ENCODE data around the gene JPT1. TPM values are rescaled to one million over a fixed set of nuclear protein-coding genes. Genes with fewer than 3 reads are reported as not detected.

The JPT1 gene
- total RNA-seq (2022) (479 and 546 TPM in 2 replicates), Bru-seq, nascent RNA (percentile 96 among the genes with signal in this experiment), BruChase-seq, experiment 1, labeled RNA remaining after a 6-hour chase (percentile 96 among the genes with signal in this experiment), BruChase-seq, experiment 2, labeled RNA remaining after a 2-hour chase (percentile 95 among the genes with signal in this experiment)
- long read RNA-seq, partial matches to known transcripts, result 12 of 26 reads
- long read RNA-seq, other reads (novel, unspliced or antisense), result 14 of 26 reads

GRCh38 chr17:75154195-75155106, at the start of gene JPT1:
Gene JPT1, minus strand, starts transcription at chr17:75154512. Its CDS starts 115 bp downstream, at chr17:75154397.
- no TSS peak for BruUV-seq (replicated peaks)
- no peak for TF ChIP-seq CTCF (IDR thresholded peaks at IDR 0.05; ENCODE audit: unreplicated experiment)
- intact Hi-C loops (cut with micrococcal nuclease; ENCODE audit: unreplicated experiment), result no loop called here

GRCh38 chr17:75199886-75200618, 45.7 kb upstream of the JPT1 start:
- intact Hi-C loops (cut with micrococcal nuclease; ENCODE audit: unreplicated experiment), result no loop called here
- CTCF ChIA-PET, result interaction anchor here (0.7 to 0.8 kb wide), 2 partner anchors 68 to 86 kb away, joined by 3 to 4 read pairs; partner anchors contain the start of gene NT5C
- TF ChIP-seq CTCF (IDR thresholded peaks at IDR 0.05; ENCODE audit: unreplicated experiment), result no peak
- peaks cover 7% of the 10 kb centered on the region for H3K4me1 Mint-ChIP-seq (ENCODE audit: low read depth, unreplicated experiment)
- H3K27me3 Mint-ChIP-seq (ENCODE audit: unreplicated experiment), result no peaks in the 10 kb centered on the region
- BruUV-seq (replicated peaks), result no TSS peak
- no peak overlapping the region for H3K4me3 Mint-ChIP-seq (ENCODE audit: low read depth, unreplicated experiment)
- DNase-seq, result no peak
- H3K27ac Mint-ChIP-seq (ENCODE audit: unreplicated experiment), result no peak overlapping the region
- no peaks in the 10 kb centered on the region for H3K9me3 Mint-ChIP-seq (ENCODE audit: low read depth, unreplicated experiment)
- peaks cover 14% of the 10 kb centered on the region for H3K36me3 Mint-ChIP-seq (ENCODE audit: insufficient read depth, unreplicated experiment)

More at GRCh38 chr17:75154195-75155106, at the start of gene JPT1:
- H3K36me3 Mint-ChIP-seq (ENCODE audit: insufficient read depth, unreplicated experiment), result peaks cover 79% of the 10 kb centered on the region
- H3K9me3 Mint-ChIP-seq (ENCODE audit: low read depth, unreplicated experiment), result no peaks in the 10 kb centered on the region
- peaks cover 33% of the 10 kb centered on the region for H3K4me1 Mint-ChIP-seq (ENCODE audit: low read depth, unreplicated experiment)
- peak; percentile 98 for DNase-seq
- H3K27ac Mint-ChIP-seq (ENCODE audit: unreplicated experiment), result peak within 1 kb of the TSS; percentile 99
- H3K27me3 Mint-ChIP-seq (ENCODE audit: unreplicated experiment), result no peaks in the 10 kb centered on the region
- CTCF ChIA-PET, result interaction anchor here (0.7 to 1.1 kb wide), 3 partner anchors 40 to 47 kb away, joined by 3 to 4 read pairs (median 3); no protein-coding TSS in a partner anchor
- H3K4me3 Mint-ChIP-seq (ENCODE audit: low read depth, unreplicated experiment), result peak within 1 kb of the TSS; percentile 91

- CTCF ChIA-PET, result no interaction called here
- Mint-ChIP-seq H3K9me3 (ENCODE audit: low read depth, unreplicated experiment) (no peaks in the 10 kb centered on the region), H3K4me1 (ENCODE audit: low read depth, unreplicated experiment) (no peaks in the 10 kb centered on the region), H3K36me3 (ENCODE audit: insufficient read depth, unreplicated experiment) (peaks cover 5% of the 10 kb centered on the region), H3K27me3 (ENCODE audit: unreplicated experiment) (no peaks in the 10 kb centered on the region), H3K4me3 (ENCODE audit: low read depth, unreplicated experiment) (no peak overlapping the region), H3K27ac (ENCODE audit: unreplicated experiment) (no peak overlapping the region)
- TF ChIP-seq CTCF (IDR thresholded peaks at IDR 0.05; ENCODE audit: unreplicated experiment), result no peak
- BruUV-seq (replicated peaks), result no TSS peak
- no peak for DNase-seq
- intact Hi-C loops (cut with micrococcal nuclease; ENCODE audit: unreplicated experiment), result no loop called here
Observed at GRCh38 chr17:75194879-75195278, 40.6 kb upstream of the JPT1 start.

GRCh38 chr17:75191584-75191983, 37.3 kb upstream of the JPT1 start:
- Mint-ChIP-seq H3K36me3 (ENCODE audit: insufficient read depth, unreplicated experiment) (peaks cover 5% of the 10 kb centered on the region), H3K4me1 (ENCODE audit: low read depth, unreplicated experiment) (peaks cover 9% of the 10 kb centered on the region), H3K27ac (ENCODE audit: unreplicated experiment) (no peak overlapping the region), H3K4me3 (ENCODE audit: low read depth, unreplicated experiment) (no peak overlapping the region), H3K27me3 (ENCODE audit: unreplicated experiment) (no peaks in the 10 kb centered on the region), H3K9me3 (ENCODE audit: low read depth, unreplicated experiment) (no peaks in the 10 kb centered on the region)
- no peak for TF ChIP-seq CTCF (IDR thresholded peaks at IDR 0.05; ENCODE audit: unreplicated experiment)
- no peak for DNase-seq
- no TSS peak for BruUV-seq (replicated peaks)
- intact Hi-C loops (cut with micrococcal nuclease; ENCODE audit: unreplicated experiment), result no loop called here
- CTCF ChIA-PET, result interaction anchor here (0.7 kb wide), 1 partner anchor 29 kb away, joined by 3 read pairs; no protein-coding TSS in a partner anchor
